Fibroblast of lung (primary cell): Measurements from ENCODE around the gene PDSS1. TPM values are rescaled to one million over a fixed set of nuclear protein-coding genes. Genes with fewer than 3 reads are reported as not detected.

Source experiments
- DNase-seq, 2 donors: peaks; one replicate each; pipeline versions ENCODE4 v3.0.0 to v3.0.0-alpha.2; 2010; ENCODE audit warnings: low read depth in 2 of 2
- H2AFZ ChIP-seq: 2 replicates; pipeline ENCODE4 v1.5.1; 2012; ENCODE audit warnings: low read length, control low read depth, inconsistent platforms
- H3K27ac ChIP-seq: 2 replicates; pipeline ENCODE4 v1.5.1; 2011; ENCODE audit warnings: low read length, control low read depth; ENCODE audit not compliant: insufficient read depth
- H3K27me3 ChIP-seq: 2 replicates; pipeline ENCODE4 v1.5.1; 2011; ENCODE audit warnings: mild to moderate bottlenecking, low read length; ENCODE audit not compliant: control insufficient read depth, insufficient read depth
- H3K36me3 ChIP-seq: 2 replicates; pipeline ENCODE4 v1.5.1; 2011; ENCODE audit warnings: low read length; ENCODE audit not compliant: control insufficient read depth, insufficient read depth
- H3K4me1 ChIP-seq: 2 replicates; pipeline ENCODE4 v1.5.1; 2011; ENCODE audit warnings: low read length; ENCODE audit not compliant: control insufficient read depth, insufficient read depth; ENCODE audit errors: extremely low read depth
- H3K4me2 ChIP-seq: 2 replicates; pipeline ENCODE4 v1.5.1; 2011; ENCODE audit warnings: low read length, control low read depth; ENCODE audit not compliant: insufficient read depth; ENCODE audit errors: extremely low read depth
- H3K4me3 ChIP-seq, 4 experiments: fragments of 200-600 bp in 1 of 4; sonication (generic) in 1 of 4; replicated peaks in 1 of 4; 2 replicates each; pipeline ENCODE4 v1.5.1; 2011 to 2016; ENCODE audit warnings: low read length in 4 of 4, low read depth in 3 of 4, mild to moderate bottlenecking in 3 of 4, control low read depth in 2 of 4, inconsistent platforms in 1 of 4, mixed read lengths in 1 of 4; ENCODE audit not compliant: insufficient read depth in 1 of 4; ENCODE audit errors: control extremely low read depth in 1 of 4
- H3K79me2 ChIP-seq: 2 replicates; pipeline ENCODE4 v1.5.1; 2012; ENCODE audit warnings: mild to moderate bottlenecking, low read length, inconsistent platforms; ENCODE audit not compliant: control insufficient read depth, insufficient read depth
- H3K9ac ChIP-seq: 2 replicates; pipeline ENCODE4 v1.5.1; 2011; ENCODE audit warnings: mild to moderate bottlenecking, low read length, control low read depth; ENCODE audit not compliant: insufficient read depth
- H3K9me3 ChIP-seq: 2 replicates; pipeline ENCODE4 v1.5.1; 2012; ENCODE audit warnings: low read depth, low read length; ENCODE audit not compliant: control insufficient read depth, insufficient read depth
- H4K20me1 ChIP-seq: 2 replicates; pipeline ENCODE4 v1.5.1; 2011; ENCODE audit warnings: low read length; ENCODE audit not compliant: control insufficient read depth, insufficient read depth; ENCODE audit errors: extremely low read depth
- CTCF ChIP-seq, 2 donors: IDR thresholded peaks in 1 of 2; conservative IDR thresholded peaks in 1 of 2; 1 replicate in 1 of 2; 2 replicates in 1 of 2; pipeline ENCODE4 v1.5.1; 2011 to 2012; ENCODE audit warnings: low read length in 2 of 2, control low read depth in 1 of 2, inconsistent platforms in 1 of 2, low read depth in 1 of 2, mild to moderate bottlenecking in 1 of 2
- EZH2 ChIP-seq: IDR thresholded peaks from 2 replicates; pipeline ENCODE4 v1.5.1; 2012; ENCODE audit warnings: low read length, control low read depth, mild to moderate bottlenecking; ENCODE audit errors: missing control alignments
- polyA plus RNA-seq, 2 donors: library from polyadenylated mRNA; depleted of rRNA in 1 of 2; stranded (reverse) in 1 of 2; unstranded in 1 of 2; fragments of >200 nt; gene quantifications; 2 replicates each; pipeline ENCODE4 v1.2.1, GENCODE V29; 2011 to 2012; ENCODE audit warnings: missing spikeins in 1 of 2
- total RNA-seq: library from RNA; depleted of rRNA; stranded (reverse); fragments of >200 nt; gene quantifications from 2 replicates; pipeline ENCODE4 v1.2.1, GENCODE V29; 2014

The PDSS1 gene
- total and polyA plus RNA-seq, 2 donors (not counting 1 experiment from before 2014, with no cell fraction given): 1.8 to 11.1 TPM

DNA sequence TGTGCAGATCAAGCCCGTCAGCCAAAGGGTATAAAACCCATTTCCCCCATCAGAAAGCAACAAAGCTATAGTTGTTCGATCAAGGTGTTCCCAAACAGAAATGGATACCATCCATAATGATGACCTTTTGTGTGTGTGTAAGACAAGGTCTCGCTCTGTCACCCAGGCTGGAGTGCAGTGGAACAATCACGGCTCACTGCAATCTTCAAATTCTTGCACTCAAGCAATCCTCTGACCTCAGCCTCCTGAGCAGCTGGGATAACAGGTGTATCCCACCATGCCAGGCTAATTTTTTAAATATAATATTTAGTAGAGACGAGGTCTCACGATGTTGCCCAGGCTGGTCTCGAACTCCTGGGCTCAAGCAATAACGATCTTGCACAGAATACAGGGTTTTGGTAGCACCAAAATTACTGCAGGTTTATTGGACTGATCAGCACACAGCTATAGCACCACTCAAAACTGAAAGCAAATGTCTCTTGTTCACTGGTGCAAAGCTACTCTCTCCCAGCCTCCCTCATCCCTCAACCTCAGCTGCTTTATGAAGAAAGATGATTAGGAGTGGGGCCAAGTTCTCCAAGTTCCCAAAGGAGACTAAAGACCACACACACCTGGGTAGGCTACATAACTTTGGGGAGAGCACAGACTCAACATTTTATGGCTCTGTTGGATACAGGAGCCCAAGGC, 82.7 kb downstream of the PDSS1 start:
- H3K9me3 ChIP-seq: no peaks in the 10 kb centered on the region
- H3K27me3 ChIP-seq: no peaks in the 10 kb centered on the region
- TF ChIP-seq EZH2: no peak
- no peak for TF ChIP-seq CTCF (conservative IDR thresholded peaks at IDR 0.05 in 1 of 2, IDR thresholded peaks at IDR 0.05 in 1 of 2; ENCODE audit: low read depth in 1 of 2, low read length in 2 of 2)
- H3K4me2 ChIP-seq: no peak overlapping the region
- H3K27ac ChIP-seq: no peak overlapping the region
- H3K79me2 ChIP-seq: peaks cover 43% of the 10 kb centered on the region
- no peaks in the 10 kb centered on the region for H4K20me1 ChIP-seq
- no peak overlapping the region for H3K4me3 ChIP-seq
- no peak for DNase-seq
- no peaks in the 10 kb centered on the region for H3K36me3 ChIP-seq
- H3K4me1 ChIP-seq: peaks cover 12% of the 10 kb centered on the region
- H2AFZ ChIP-seq: no peak overlapping the region
- H3K9ac ChIP-seq: no peak overlapping the region

DNA sequence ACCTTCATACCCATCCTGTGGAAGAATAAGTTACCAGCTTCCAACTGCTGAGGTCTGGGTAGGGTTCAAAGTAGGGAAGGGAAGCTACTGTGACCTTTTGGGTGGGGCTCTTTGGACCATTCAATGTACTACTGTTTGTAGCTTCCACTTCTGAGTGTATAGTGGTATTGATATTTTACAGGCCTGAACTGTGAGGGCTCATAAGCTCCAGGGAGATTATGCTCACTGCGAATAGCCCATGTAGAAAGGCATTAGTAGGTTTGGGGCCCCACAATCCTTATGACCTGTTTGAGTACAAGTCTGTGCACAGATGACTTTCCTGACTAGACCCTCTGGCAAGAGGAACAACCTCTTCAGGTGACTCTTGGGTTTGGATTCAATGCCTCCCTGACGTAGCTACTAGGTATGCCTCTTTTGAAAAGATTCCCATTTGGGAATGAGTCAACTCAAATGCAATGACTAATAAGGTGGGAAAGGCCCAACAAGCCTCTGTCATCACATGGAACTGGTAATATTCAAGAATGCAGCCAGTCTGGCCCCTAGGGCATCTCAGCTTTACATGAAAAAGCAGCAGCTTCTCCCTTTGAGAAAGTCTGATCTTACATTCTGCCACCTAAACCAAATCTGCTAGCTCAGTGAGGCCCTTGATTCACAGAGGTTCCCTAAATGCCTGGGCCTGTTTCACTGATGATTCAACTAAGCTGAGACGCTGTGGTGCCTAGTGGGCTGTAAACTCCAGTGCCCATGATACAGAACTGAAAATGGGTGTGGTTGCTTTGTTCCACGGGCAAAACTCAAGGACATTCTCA, 83.5 kb downstream of the PDSS1 start:
- no peak overlapping the region for H3K9ac ChIP-seq
- peak overlapping the region; percentile 58 for H3K27ac ChIP-seq
- H4K20me1 ChIP-seq: no peaks in the 10 kb centered on the region
- H3K79me2 ChIP-seq: peaks cover 43% of the 10 kb centered on the region
- TF ChIP-seq CTCF (conservative IDR thresholded peaks at IDR 0.05 in 1 of 2, IDR thresholded peaks at IDR 0.05 in 1 of 2; ENCODE audit: low read depth in 1 of 2, low read length in 2 of 2) (no peak), EZH2 (no peak)
- DNase-seq: peak; percentile 59 to 96
- H3K9me3 ChIP-seq: no peaks in the 10 kb centered on the region
- peak overlapping the region; percentile 29 for H3K4me2 ChIP-seq
- no peaks in the 10 kb centered on the region for H3K27me3 ChIP-seq
- H3K4me3 ChIP-seq: no peak overlapping the region
- H3K36me3 ChIP-seq: no peaks in the 10 kb centered on the region
- H2AFZ ChIP-seq: no peak overlapping the region
- peaks cover 12% of the 10 kb centered on the region for H3K4me1 ChIP-seq

DNA sequence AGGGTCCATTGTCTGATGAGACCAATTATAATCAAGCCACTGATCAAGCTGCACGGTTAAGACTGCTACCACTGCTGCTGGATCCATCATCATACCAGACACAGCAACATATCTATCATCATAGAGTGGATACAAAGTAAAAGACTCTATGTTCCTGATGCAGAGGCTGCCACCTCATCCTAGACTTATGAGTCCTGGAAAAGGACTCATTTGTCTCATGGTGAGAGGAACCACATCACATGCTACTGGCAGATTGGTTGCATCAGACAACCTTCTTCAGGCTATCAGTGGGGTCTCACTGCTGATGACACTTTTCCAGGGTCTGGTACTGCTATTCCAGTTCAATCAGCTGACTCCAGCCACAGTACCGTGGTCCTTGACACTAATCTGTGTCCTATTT, 84.3 kb downstream of the PDSS1 start:
- TF ChIP-seq CTCF (conservative IDR thresholded peaks at IDR 0.05 in 1 of 2, IDR thresholded peaks at IDR 0.05 in 1 of 2; ENCODE audit: low read depth in 1 of 2, low read length in 2 of 2) (no peak), EZH2 (no peak)
- DNase-seq: peak in 1 of 2 donors; percentile 48

More for the DNA sequence above, 84.3 kb downstream of the PDSS1 start:
- Histone ChIP-seq H3K79me2 (peaks cover 43% of the 10 kb centered on the region), H3K9ac (no peak overlapping the region), H3K9me3 (no peaks in the 10 kb centered on the region), H4K20me1 (no peaks in the 10 kb centered on the region), H3K27me3 (no peaks in the 10 kb centered on the region), H2AFZ (no peak overlapping the region), H3K36me3 (no peaks in the 10 kb centered on the region), H3K4me2 (no peak overlapping the region), H3K27ac (peak overlapping the region; percentile 58), H3K4me3 (no peak overlapping the region), H3K4me1 (peaks cover 12% of the 10 kb centered on the region)
